Measurements from ENCODE around the gene IPPK.

DNA sequence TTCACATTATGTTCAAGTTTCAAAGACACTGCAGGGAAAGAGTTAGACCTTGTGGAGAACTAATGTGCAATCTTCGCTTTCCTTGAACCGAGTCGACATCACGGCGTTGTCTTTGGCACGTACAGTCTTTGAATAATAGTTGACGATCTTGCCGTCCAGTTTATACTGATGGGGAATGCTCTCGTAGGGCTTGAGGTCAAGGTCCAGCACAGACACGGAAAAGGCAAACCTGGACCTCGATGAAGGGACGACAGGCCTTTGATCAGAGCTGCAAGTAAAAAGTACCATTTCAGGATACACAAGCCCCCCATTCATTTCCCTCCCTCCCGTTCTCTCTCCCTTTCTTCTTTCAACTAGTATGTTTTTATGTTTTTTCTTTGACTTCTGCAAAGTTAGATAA is 54.1 kb downstream of the IPPK start:
- TF ChIP-seq, protein P1, sequence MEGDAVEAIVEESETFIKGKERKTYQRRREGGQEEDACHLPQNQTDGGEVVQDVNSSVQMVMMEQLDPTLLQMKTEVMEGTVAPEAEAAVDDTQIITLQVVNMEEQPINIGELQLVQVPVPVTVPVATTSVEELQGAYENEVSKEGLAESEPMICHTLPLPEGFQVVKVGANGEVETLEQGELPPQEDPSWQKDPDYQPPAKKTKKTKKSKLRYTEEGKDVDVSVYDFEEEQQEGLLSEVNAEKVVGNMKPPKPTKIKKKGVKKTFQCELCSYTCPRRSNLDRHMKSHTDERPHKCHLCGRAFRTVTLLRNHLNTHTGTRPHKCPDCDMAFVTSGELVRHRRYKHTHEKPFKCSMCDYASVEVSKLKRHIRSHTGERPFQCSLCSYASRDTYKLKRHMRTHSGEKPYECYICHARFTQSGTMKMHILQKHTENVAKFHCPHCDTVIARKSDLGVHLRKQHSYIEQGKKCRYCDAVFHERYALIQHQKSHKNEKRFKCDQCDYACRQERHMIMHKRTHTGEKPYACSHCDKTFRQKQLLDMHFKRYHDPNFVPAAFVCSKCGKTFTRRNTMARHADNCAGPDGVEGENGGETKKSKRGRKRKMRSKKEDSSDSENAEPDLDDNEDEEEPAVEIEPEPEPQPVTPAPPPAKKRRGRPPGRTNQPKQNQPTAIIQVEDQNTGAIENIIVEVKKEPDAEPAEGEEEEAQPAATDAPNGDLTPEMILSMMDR (IDR thresholded peaks at IDR 0.05), result no peak
- no peak for TF ChIP-seq POLR2A (IDR thresholded peaks at IDR 0.05)

Data from heart left ventricle (tissue), 13 donors.